Loucy (cell line): Measurements from ENCODE around the gene SERP1.

Experiments used
- H2AFZ ChIP-seq: fragments of 200-600 bp; sonication (generic); 2 replicates; pipeline ENCODE4 v1.6.0; 2016; ENCODE audit warnings: antibody characterized with exemption, mild to moderate bottlenecking, low read length, moderate library complexity
- H3F3A ChIP-seq: fragments of 200-600 bp; 2 replicates; pipeline ENCODE4 v1.6.0; 2016; ENCODE audit warnings: antibody characterized with exemption, low read depth, mild to moderate bottlenecking
- H3K27me3 ChIP-seq: fragments of 200-600 bp; sonication (generic); 2 replicates; pipeline ENCODE4 v1.6.1; 2014; ENCODE audit warnings: low read length, mild to moderate bottlenecking; ENCODE audit not compliant: insufficient read depth, poor library complexity, severe bottlenecking
- H3K36me3 ChIP-seq: fragments of 200-600 bp; sonication (generic); 2 replicates; pipeline ENCODE4 v1.6.1; 2016; ENCODE audit warnings: low read length; ENCODE audit not compliant: insufficient read depth
- H3K4me1 ChIP-seq: fragments of 200-600 bp; sonication (generic); 2 replicates; pipeline ENCODE4 v1.5.1; 2014; ENCODE audit warnings: low read length, mild to moderate bottlenecking; ENCODE audit not compliant: insufficient read depth, poor library complexity, severe bottlenecking
- H3K4me2 ChIP-seq: fragments of 200-600 bp; sonication (generic); 2 replicates; pipeline ENCODE4 v1.6.0; 2014; ENCODE audit warnings: antibody characterized with exemption, low read length, low read depth, mild to moderate bottlenecking; ENCODE audit not compliant: poor library complexity, severe bottlenecking
- H3K4me3 ChIP-seq: fragments of 200-600 bp; sonication (generic); 2 replicates; pipeline ENCODE4 v1.5.1; 2014; ENCODE audit warnings: low read length, mild to moderate bottlenecking, mixed read lengths; ENCODE audit not compliant: poor library complexity, severe bottlenecking
- H3K79me2 ChIP-seq: fragments of 200-600 bp; sonication (generic); 2 replicates; pipeline ENCODE4 v1.6.1; 2014; ENCODE audit warnings: low read length; ENCODE audit not compliant: insufficient read depth
- H3K9ac ChIP-seq: fragments of 200-600 bp; sonication (generic); 2 replicates; pipeline ENCODE4 v1.6.0; 2014; ENCODE audit warnings: mild to moderate bottlenecking, low read depth, low read length, moderate library complexity; ENCODE audit not compliant: poor library complexity, severe bottlenecking
- H3K9me2 ChIP-seq: fragments of 200-600 bp; sonication (generic); replicated peaks from 2 replicates; pipeline ENCODE4 v1.6.1; 2016; ENCODE audit warnings: low read depth, low read length, mixed read lengths
- H3K9me3 ChIP-seq: fragments of 200-600 bp; sonication (generic); 2 replicates; pipeline ENCODE4 v1.6.1; 2014; ENCODE audit warnings: mild to moderate bottlenecking, antibody characterized with exemption, low read length, low read depth; ENCODE audit not compliant: insufficient read depth
- H4K20me1 ChIP-seq: fragments of 200-600 bp; sonication (generic); 2 replicates; pipeline ENCODE4 v1.6.0; 2014; ENCODE audit warnings: antibody characterized with exemption, low read length, mild to moderate bottlenecking; ENCODE audit not compliant: insufficient read depth, poor library complexity, severe bottlenecking
- EZH2phosphoT487 ChIP-seq: fragments of 200-600 bp; IDR thresholded peaks from 2 replicates; pipeline ENCODE4 v1.6.1; 2018; ENCODE audit warnings: antibody characterized with exemption, mild to moderate bottlenecking, moderate library complexity, borderline replicate concordance
- TF ChIP-seq, protein P1 (sequence below): fragments of 200-600 bp; sonication (generic); conservative IDR thresholded peaks from 2 replicates; pipeline ENCODE4 v1.5.1; 2014; ENCODE audit warnings: mild to moderate bottlenecking, antibody characterized with exemption, low read length

SERP1 gene

DNA sequence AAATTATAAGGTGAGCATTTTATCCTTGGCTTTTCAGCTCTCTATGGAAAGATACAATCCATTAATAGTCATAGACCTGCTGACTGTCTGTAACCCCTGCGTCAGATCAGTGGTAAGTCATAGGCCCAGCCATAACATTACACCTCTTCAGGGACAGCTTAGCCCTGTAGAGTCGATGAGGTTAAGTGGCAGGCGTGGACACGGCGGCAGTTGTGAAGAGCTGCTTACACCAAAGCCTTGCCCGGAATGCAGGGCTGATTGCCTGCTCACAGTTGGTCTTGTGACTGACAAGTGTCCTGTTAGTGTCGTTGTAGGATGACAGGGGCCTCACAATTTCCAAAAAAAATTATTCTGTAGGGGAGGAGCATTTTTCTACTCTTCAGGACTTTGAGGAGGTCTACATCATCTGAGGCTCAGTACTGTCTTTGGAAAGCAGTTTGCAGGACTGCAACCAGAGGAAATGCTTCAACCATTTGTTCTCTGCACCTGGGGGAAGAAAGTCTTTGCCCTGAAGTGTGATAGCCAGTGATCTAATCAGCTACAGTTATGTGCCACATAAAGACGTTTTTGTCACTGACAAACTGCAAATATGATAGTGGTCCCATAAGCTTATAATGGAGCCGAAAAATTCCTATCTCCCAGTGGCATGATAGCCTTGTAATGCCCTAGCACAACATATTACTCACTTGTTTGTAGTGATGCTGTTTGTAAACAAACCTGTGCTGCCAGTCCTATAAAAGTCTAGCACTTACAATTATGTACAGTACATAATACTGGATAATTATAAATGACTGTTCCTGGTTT is 41.9 kb upstream of the SERP1 start:
- Histone ChIP-seq H3K9ac (peak overlapping the region; percentile 7), H3K4me1 (peaks cover 17% of the 10 kb centered on the region), H3F3A (no peaks in the 10 kb centered on the region), H2AFZ (no peak overlapping the region), H3K4me3 (no peak overlapping the region), H4K20me1 (no peaks in the 10 kb centered on the region), H3K9me2 (no peaks in the 10 kb centered on the region), H3K4me2 (peak overlapping the region; percentile 22), H3K9me3 (no peaks in the 10 kb centered on the region), H3K79me2 (no peaks in the 10 kb centered on the region), H3K36me3 (peaks cover 27% of the 10 kb centered on the region; the same call in 1 of the 2 replicates), H3K27me3 (no peaks in the 10 kb centered on the region)
- TF ChIP-seq, protein P1, sequence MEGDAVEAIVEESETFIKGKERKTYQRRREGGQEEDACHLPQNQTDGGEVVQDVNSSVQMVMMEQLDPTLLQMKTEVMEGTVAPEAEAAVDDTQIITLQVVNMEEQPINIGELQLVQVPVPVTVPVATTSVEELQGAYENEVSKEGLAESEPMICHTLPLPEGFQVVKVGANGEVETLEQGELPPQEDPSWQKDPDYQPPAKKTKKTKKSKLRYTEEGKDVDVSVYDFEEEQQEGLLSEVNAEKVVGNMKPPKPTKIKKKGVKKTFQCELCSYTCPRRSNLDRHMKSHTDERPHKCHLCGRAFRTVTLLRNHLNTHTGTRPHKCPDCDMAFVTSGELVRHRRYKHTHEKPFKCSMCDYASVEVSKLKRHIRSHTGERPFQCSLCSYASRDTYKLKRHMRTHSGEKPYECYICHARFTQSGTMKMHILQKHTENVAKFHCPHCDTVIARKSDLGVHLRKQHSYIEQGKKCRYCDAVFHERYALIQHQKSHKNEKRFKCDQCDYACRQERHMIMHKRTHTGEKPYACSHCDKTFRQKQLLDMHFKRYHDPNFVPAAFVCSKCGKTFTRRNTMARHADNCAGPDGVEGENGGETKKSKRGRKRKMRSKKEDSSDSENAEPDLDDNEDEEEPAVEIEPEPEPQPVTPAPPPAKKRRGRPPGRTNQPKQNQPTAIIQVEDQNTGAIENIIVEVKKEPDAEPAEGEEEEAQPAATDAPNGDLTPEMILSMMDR, result no peak
- TF ChIP-seq EZH2phosphoT487, result no peak

GRCh38 chr3:150583028-150583427 is 36.7 kb upstream of the SERP1 start:
- no peak for TF ChIP-seq EZH2phosphoT487
- TF ChIP-seq, protein P1, result no peak
- Histone ChIP-seq H3F3A (no peaks in the 10 kb centered on the region), H3K36me3 (peaks cover 67% of the 10 kb centered on the region), H2AFZ (no peak overlapping the region), H3K27me3 (no peaks in the 10 kb centered on the region), H4K20me1 (no peaks in the 10 kb centered on the region), H3K9me2 (no peaks in the 10 kb centered on the region), H3K4me1 (peaks cover 3% of the 10 kb centered on the region), H3K4me3 (no peak overlapping the region), H3K9me3 (no peaks in the 10 kb centered on the region), H3K79me2 (no peaks in the 10 kb centered on the region), H3K9ac (no peak overlapping the region), H3K4me2 (no peak overlapping the region)

DNA sequence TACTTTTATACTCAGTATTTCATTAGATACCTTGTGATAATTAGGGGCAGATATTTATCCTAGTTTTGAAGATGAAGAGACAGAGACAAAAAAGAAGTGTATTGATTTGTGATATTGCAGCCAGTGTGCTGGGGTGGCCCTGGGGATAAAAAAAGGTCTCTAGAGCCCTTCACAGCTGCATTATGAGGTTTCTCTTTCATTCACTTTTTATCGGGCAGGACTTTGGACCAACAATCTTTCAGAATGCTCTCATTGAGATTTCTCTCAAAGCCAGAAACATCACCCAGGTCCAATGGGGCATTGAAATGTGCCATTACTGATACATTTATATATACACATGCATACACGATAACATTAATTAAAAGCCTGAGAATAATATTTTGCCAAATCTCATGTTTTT is 36.3 kb upstream of the SERP1 start:
- Histone ChIP-seq H3K79me2 (no peaks in the 10 kb centered on the region), H3K9ac (no peak overlapping the region), H4K20me1 (no peaks in the 10 kb centered on the region), H3K4me3 (no peak overlapping the region), H3K4me2 (no peak overlapping the region), H3K36me3 (peaks cover 71% of the 10 kb centered on the region), H3K9me2 (no peaks in the 10 kb centered on the region), H2AFZ (no peak overlapping the region), H3K4me1 (no peaks in the 10 kb centered on the region), H3F3A (no peaks in the 10 kb centered on the region), H3K9me3 (no peaks in the 10 kb centered on the region), H3K27me3 (no peaks in the 10 kb centered on the region)
- TF ChIP-seq EZH2phosphoT487, result no peak
- TF ChIP-seq, protein P1, result no peak
